ENCODE data around the gene ANO2. TPM values are rescaled to one million over a fixed set of nuclear protein-coding genes. Genes with fewer than 3 reads are reported as not detected.

Gene ANO2
- total RNA-seq, 2 donors from 2014 or later, result 14.3 to 28.5 TPM

- H3K27ac Mint-ChIP-seq, result no peak overlapping the region
- TF ChIP-seq CTCF (conservative IDR thresholded peaks at IDR 0.05), result no peak
- Histone ChIP-seq H3K27me3 (ENCODE audit: control insufficient read depth, insufficient read depth, low read length, poor library complexity, severe bottlenecking) (no peaks in the 10 kb centered on the region), H3K27ac (ENCODE audit: low read depth, low read length) (no peak overlapping the region), H3K9me3 (ENCODE audit: control insufficient read depth, low read length) (no peaks in the 10 kb centered on the region), H3K4me3 (ENCODE audit: low read length) (no peak overlapping the region), H3K9ac (ENCODE audit: extremely low read depth, low read length, poor library complexity, severe bottlenecking) (no peak overlapping the region), H3K4me1 (ENCODE audit: control insufficient read depth, insufficient read depth, low read length) (peaks cover 2% of the 10 kb centered on the region), H3K36me3 (ENCODE audit: control insufficient read depth, insufficient read depth, low read length) (no peaks in the 10 kb centered on the region)
- H3K4me1 Mint-ChIP-seq, result peaks cover 30% of the 10 kb centered on the region
- DNase-seq, result peak; percentile 31
- no peaks in the 10 kb centered on the region for H3K9me3 Mint-ChIP-seq
- no peaks in the 10 kb centered on the region for H3K36me3 Mint-ChIP-seq (ENCODE audit: low read depth)
- 85 to 100% methylated on average over 1 to 4 of the region's 4 CpGs for WGBS, 2 experiments (ENCODE audit: insufficient coverage in 1 of 2, insufficient read length in 1 of 2)
- peaks cover 4% of the 10 kb centered on the region for H3K27me3 Mint-ChIP-seq (ENCODE audit: insufficient read depth)
- H3K4me3 Mint-ChIP-seq, result no peak overlapping the region
Measured at GRCh38 chr12:5513406-5513805, 431.7 kb downstream of the ANO2 start.

Other genes starting within 250 kb of the ANO2 start
- 100 to 1,000 TPM; 248 to 476 TPM for gene VWF, start 179.4 kb upstream of the ANO2 start, total RNA-seq

All from endodermal cell (in vitro differentiated cells).